ENCODE data around the gene RPS15.

Gene RPS15

GRCh38 chr19:1422943-1423342 is 15.3 kb upstream of the RPS15 start:
- H3K27me3 Mint-ChIP-seq: no peaks in the 10 kb centered on the region
- H3K27ac Mint-ChIP-seq: no peak overlapping the region
- no peak overlapping the region for H3K4me3 Mint-ChIP-seq
- no peaks in the 10 kb centered on the region for H3K9me3 Mint-ChIP-seq
- peaks cover 12% of the 10 kb centered on the region for H3K36me3 Mint-ChIP-seq
- H3K4me1 Mint-ChIP-seq: no peaks in the 10 kb centered on the region

GRCh38 chr19:1423436-1424191 is 14.6 kb upstream of the RPS15 start:
- Mint-ChIP-seq H3K4me1 (no peaks in the 10 kb centered on the region), H3K27me3 (no peaks in the 10 kb centered on the region), H3K4me3 (no peak overlapping the region), H3K36me3 (peaks cover 12% of the 10 kb centered on the region), H3K27ac (no peak overlapping the region), H3K9me3 (no peaks in the 10 kb centered on the region)

GRCh38 chr19:1424192-1424955 is 13.8 kb upstream of the RPS15 start:
- Mint-ChIP-seq H3K36me3 (peaks cover 11% of the 10 kb centered on the region), H3K27me3 (no peaks in the 10 kb centered on the region), H3K9me3 (no peaks in the 10 kb centered on the region), H3K4me1 (no peaks in the 10 kb centered on the region), H3K4me3 (no peak overlapping the region), H3K27ac (no peak overlapping the region)

GRCh38 chr19:1425102-1425837 is 12.9 kb upstream of the RPS15 start:
- Mint-ChIP-seq H3K9me3 (no peaks in the 10 kb centered on the region), H3K36me3 (peaks cover 7% of the 10 kb centered on the region), H3K27ac (peak overlapping the region; percentile 46), H3K4me1 (no peaks in the 10 kb centered on the region), H3K27me3 (no peaks in the 10 kb centered on the region), H3K4me3 (no peak overlapping the region)

GRCh38 chr19:1425902-1426301 is 12.3 kb upstream of the RPS15 start:
- no peak overlapping the region for H3K4me3 Mint-ChIP-seq

GRCh38 chr19:1426736-1427135 is 11.5 kb upstream of the RPS15 start:
- H3K27me3 Mint-ChIP-seq: no peaks in the 10 kb centered on the region
- H3K9me3 Mint-ChIP-seq: no peaks in the 10 kb centered on the region
- no peak overlapping the region for H3K27ac Mint-ChIP-seq
- no peaks in the 10 kb centered on the region for H3K4me1 Mint-ChIP-seq
- H3K4me3 Mint-ChIP-seq: no peak overlapping the region
- H3K36me3 Mint-ChIP-seq: peaks cover 7% of the 10 kb centered on the region

More at GRCh38 chr19:1425902-1426301, 12.3 kb upstream of the RPS15 start:
- Mint-ChIP-seq H3K27ac (peak overlapping the region; percentile 46), H3K4me1 (no peaks in the 10 kb centered on the region), H3K9me3 (no peaks in the 10 kb centered on the region), H3K36me3 (peaks cover 7% of the 10 kb centered on the region), H3K27me3 (no peaks in the 10 kb centered on the region)

GRCh38 chr19:1427221-1427920 is 10.8 kb upstream of the RPS15 start:
- no peak overlapping the region for H3K27ac Mint-ChIP-seq
- no peaks in the 10 kb centered on the region for H3K27me3 Mint-ChIP-seq
- peaks cover 7% of the 10 kb centered on the region for H3K36me3 Mint-ChIP-seq
- H3K9me3 Mint-ChIP-seq: no peaks in the 10 kb centered on the region
- no peak overlapping the region for H3K4me3 Mint-ChIP-seq
- no peaks in the 10 kb centered on the region for H3K4me1 Mint-ChIP-seq

GRCh38 chr19:1428738-1429391 is 9.3 kb upstream of the RPS15 start:
- Mint-ChIP-seq H3K9me3 (no peaks in the 10 kb centered on the region), H3K36me3 (peaks cover 4% of the 10 kb centered on the region), H3K27me3 (no peaks in the 10 kb centered on the region), H3K27ac (no peak overlapping the region), H3K4me3 (no peak overlapping the region), H3K4me1 (no peaks in the 10 kb centered on the region)

GRCh38 chr19:1429750-1430149 is 8.4 kb upstream of the RPS15 start:
- H3K27ac Mint-ChIP-seq: no peak overlapping the region
- H3K9me3 Mint-ChIP-seq: no peaks in the 10 kb centered on the region
- H3K36me3 Mint-ChIP-seq: peaks cover 3% of the 10 kb centered on the region
- no peak overlapping the region for H3K4me3 Mint-ChIP-seq
- H3K27me3 Mint-ChIP-seq: no peaks in the 10 kb centered on the region
- no peaks in the 10 kb centered on the region for H3K4me1 Mint-ChIP-seq

- Mint-ChIP-seq H3K27ac (no peak overlapping the region), H3K4me1 (no peaks in the 10 kb centered on the region), H3K36me3 (no peaks in the 10 kb centered on the region), H3K27me3 (no peaks in the 10 kb centered on the region), H3K4me3 (no peak overlapping the region), H3K9me3 (no peaks in the 10 kb centered on the region)
Measured at GRCh38 chr19:1430246-1430645, 8.0 kb upstream of the RPS15 start.

GRCh38 chr19:1431759-1432506 is 6.3 kb upstream of the RPS15 start:
- H3K9me3 Mint-ChIP-seq: no peaks in the 10 kb centered on the region
- no peaks in the 10 kb centered on the region for H3K27me3 Mint-ChIP-seq
- no peak overlapping the region for H3K27ac Mint-ChIP-seq
- H3K4me3 Mint-ChIP-seq: no peak overlapping the region
- no peaks in the 10 kb centered on the region for H3K36me3 Mint-ChIP-seq
- no peaks in the 10 kb centered on the region for H3K4me1 Mint-ChIP-seq

- no peak overlapping the region for H3K27ac Mint-ChIP-seq
- no peaks in the 10 kb centered on the region for H3K4me1 Mint-ChIP-seq
- H3K27me3 Mint-ChIP-seq: no peaks in the 10 kb centered on the region
- H3K4me3 Mint-ChIP-seq: no peak overlapping the region
- no peaks in the 10 kb centered on the region for H3K9me3 Mint-ChIP-seq
- no peaks in the 10 kb centered on the region for H3K36me3 Mint-ChIP-seq
Measured at GRCh38 chr19:1432507-1432887, 5.7 kb upstream of the RPS15 start.

GRCh38 chr19:1433119-1434039 is 4.8 kb upstream of the RPS15 start:
- Mint-ChIP-seq H3K27ac (no peak overlapping the region), H3K27me3 (no peaks in the 10 kb centered on the region), H3K4me3 (no peak overlapping the region), H3K36me3 (peaks cover 3% of the 10 kb centered on the region), H3K4me1 (peaks cover 7% of the 10 kb centered on the region), H3K9me3 (no peaks in the 10 kb centered on the region)

- Mint-ChIP-seq H3K4me1 (peaks cover 7% of the 10 kb centered on the region), H3K36me3 (peaks cover 3% of the 10 kb centered on the region), H3K9me3 (no peaks in the 10 kb centered on the region), H3K27me3 (no peaks in the 10 kb centered on the region), H3K4me3 (no peak overlapping the region), H3K27ac (no peak overlapping the region)
Measured at GRCh38 chr19:1434040-1434366, 4.2 kb upstream of the RPS15 start.
